Effector memory CD4-positive, alpha-beta T cell (primary cell): ENCODE data around the gene SCNN1B.

Experiments used
- DNase-seq, 3 donors: peaks; one replicate each; pipeline ENCODE4 v3.0.0-alpha.2; 2020
- H3K27ac ChIP-seq: 2 replicates; pipeline ENCODE4 v1.7.0; 2013; ENCODE audit warnings: mild to moderate bottlenecking, low read length, moderate library complexity; ENCODE audit not compliant: insufficient read depth, poor library complexity, severe bottlenecking
- H3K27me3 ChIP-seq: replicated peaks from 2 replicates; pipeline ENCODE4 v1.7.0; 2013; ENCODE audit warnings: mild to moderate bottlenecking, low read length; ENCODE audit not compliant: insufficient read depth, control insufficient read depth, poor library complexity, severe bottlenecking
- H3K36me3 ChIP-seq: 2 replicates; pipeline ENCODE4 v1.7.0; 2013; ENCODE audit warnings: mild to moderate bottlenecking, low read length, moderate library complexity; ENCODE audit not compliant: control insufficient read depth, insufficient read depth
- H3K4me1 ChIP-seq: 2 replicates; pipeline ENCODE4 v1.7.0; 2013; ENCODE audit warnings: low read length, mild to moderate bottlenecking; ENCODE audit not compliant: control insufficient read depth, insufficient read depth, poor library complexity, severe bottlenecking
- H3K4me3 ChIP-seq: 2 replicates; pipeline ENCODE4 v1.7.0; 2013; ENCODE audit warnings: low read length, low read depth, mild to moderate bottlenecking; ENCODE audit not compliant: insufficient read depth, poor library complexity, severe bottlenecking
- H3K9me3 ChIP-seq: 2 replicates; pipeline ENCODE4 v1.7.0; 2013; ENCODE audit warnings: mild to moderate bottlenecking, low read length, moderate library complexity; ENCODE audit not compliant: control insufficient read depth

SCNN1B gene

GRCh38 chr16:23333034-23333579, 31.0 kb downstream of the SCNN1B start:
- Histone ChIP-seq H3K27me3 (no peaks in the 10 kb centered on the region), H3K4me3 (no peak overlapping the region), H3K4me1 (no peaks in the 10 kb centered on the region), H3K36me3 (no peaks in the 10 kb centered on the region), H3K27ac (no peak overlapping the region), H3K9me3 (no peaks in the 10 kb centered on the region)
- no peak for DNase-seq

- no peaks in the 10 kb centered on the region for H3K36me3 ChIP-seq
- H3K27ac ChIP-seq: no peak overlapping the region
- no peaks in the 10 kb centered on the region for H3K27me3 ChIP-seq
- DNase-seq: no peak
- no peaks in the 10 kb centered on the region for H3K9me3 ChIP-seq
- no peak overlapping the region for H3K4me3 ChIP-seq
- no peaks in the 10 kb centered on the region for H3K4me1 ChIP-seq
Observed at GRCh38 chr16:23333831-23334456, 31.8 kb downstream of the SCNN1B start.

GRCh38 chr16:23334457-23334853, 32.4 kb downstream of the SCNN1B start:
- Histone ChIP-seq H3K4me3 (no peak overlapping the region), H3K27me3 (no peaks in the 10 kb centered on the region), H3K9me3 (no peaks in the 10 kb centered on the region), H3K27ac (no peak overlapping the region), H3K4me1 (no peaks in the 10 kb centered on the region), H3K36me3 (no peaks in the 10 kb centered on the region)
- no peak for DNase-seq

- no peaks in the 10 kb centered on the region for H3K9me3 ChIP-seq
- no peaks in the 10 kb centered on the region for H3K4me1 ChIP-seq
- no peak for DNase-seq
- no peak overlapping the region for H3K4me3 ChIP-seq
- H3K27ac ChIP-seq: no peak overlapping the region
- H3K27me3 ChIP-seq: no peaks in the 10 kb centered on the region
- H3K36me3 ChIP-seq: no peaks in the 10 kb centered on the region
Observed at GRCh38 chr16:23334950-23335349, 32.8 kb downstream of the SCNN1B start.

GRCh38 chr16:23337836-23338550, 35.9 kb downstream of the SCNN1B start:
- Histone ChIP-seq H3K27ac (no peak overlapping the region), H3K4me1 (no peaks in the 10 kb centered on the region), H3K27me3 (no peaks in the 10 kb centered on the region), H3K36me3 (no peaks in the 10 kb centered on the region), H3K9me3 (no peaks in the 10 kb centered on the region), H3K4me3 (no peak overlapping the region)
- no peak for DNase-seq

- Histone ChIP-seq H3K36me3 (no peaks in the 10 kb centered on the region), H3K4me3 (no peak overlapping the region), H3K4me1 (no peaks in the 10 kb centered on the region), H3K27me3 (no peaks in the 10 kb centered on the region), H3K9me3 (no peaks in the 10 kb centered on the region), H3K27ac (no peak overlapping the region)
- no peak for DNase-seq
Observed at GRCh38 chr16:23339787-23340186, 37.7 kb downstream of the SCNN1B start.

- no peak for DNase-seq
Observed at GRCh38 chr16:23342083-23342640, 40.1 kb downstream of the SCNN1B start.

GRCh38 chr16:23343643-23344612, 41.8 kb downstream of the SCNN1B start:
- DNase-seq: no peak
- Histone ChIP-seq H3K27me3 (no peaks in the 10 kb centered on the region), H3K27ac (no peak overlapping the region), H3K9me3 (no peaks in the 10 kb centered on the region), H3K4me3 (no peak overlapping the region), H3K36me3 (no peaks in the 10 kb centered on the region), H3K4me1 (no peaks in the 10 kb centered on the region)

More at GRCh38 chr16:23342083-23342640, 40.1 kb downstream of the SCNN1B start:
- Histone ChIP-seq H3K9me3 (no peaks in the 10 kb centered on the region), H3K4me1 (no peaks in the 10 kb centered on the region), H3K4me3 (no peak overlapping the region), H3K36me3 (no peaks in the 10 kb centered on the region), H3K27me3 (no peaks in the 10 kb centered on the region), H3K27ac (no peak overlapping the region)

GRCh38 chr16:23345237-23345636, 43.1 kb downstream of the SCNN1B start:
- Histone ChIP-seq H3K36me3 (no peaks in the 10 kb centered on the region), H3K4me1 (no peaks in the 10 kb centered on the region), H3K4me3 (no peak overlapping the region), H3K9me3 (no peaks in the 10 kb centered on the region), H3K27ac (no peak overlapping the region), H3K27me3 (no peaks in the 10 kb centered on the region)
- DNase-seq: no peak
